CD4-positive, alpha-beta T cell treated with Interleukin-15 for 4 hours (primary cell): ENCODE measurements around the gene ITPK1.

Source experiments
- DNase-seq: peaks from one replicate; pipeline ENCODE4 v3.0.0-alpha.2; 2020; ENCODE audit warnings: low spot score

The ITPK1 gene

DNA sequence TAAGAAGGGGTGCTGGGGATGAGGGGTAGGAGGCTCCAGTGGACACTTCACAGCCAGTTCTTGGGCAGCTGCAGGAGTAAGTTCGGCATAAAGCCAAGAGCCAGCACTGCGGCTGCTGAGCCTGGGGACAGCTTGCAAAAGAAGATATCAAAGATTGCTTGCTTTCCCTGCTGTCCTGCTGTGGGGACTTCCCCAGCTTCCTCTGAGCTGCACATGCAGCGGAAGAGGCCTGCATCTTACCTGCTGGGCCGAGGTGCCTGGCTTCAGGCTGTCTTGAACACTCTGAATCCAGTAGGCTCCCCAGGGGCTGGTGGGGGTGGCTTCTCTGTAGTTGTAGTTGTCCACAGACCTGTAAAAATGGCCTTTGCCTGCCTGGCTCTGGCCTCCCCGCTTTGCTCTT, 191.5 kb downstream of the ITPK1 start:
- no peak for DNase-seq

GRCh38 chr14:92923744-92924103, 192.0 kb downstream of the ITPK1 start:
- DNase-seq, result no peak

DNA sequence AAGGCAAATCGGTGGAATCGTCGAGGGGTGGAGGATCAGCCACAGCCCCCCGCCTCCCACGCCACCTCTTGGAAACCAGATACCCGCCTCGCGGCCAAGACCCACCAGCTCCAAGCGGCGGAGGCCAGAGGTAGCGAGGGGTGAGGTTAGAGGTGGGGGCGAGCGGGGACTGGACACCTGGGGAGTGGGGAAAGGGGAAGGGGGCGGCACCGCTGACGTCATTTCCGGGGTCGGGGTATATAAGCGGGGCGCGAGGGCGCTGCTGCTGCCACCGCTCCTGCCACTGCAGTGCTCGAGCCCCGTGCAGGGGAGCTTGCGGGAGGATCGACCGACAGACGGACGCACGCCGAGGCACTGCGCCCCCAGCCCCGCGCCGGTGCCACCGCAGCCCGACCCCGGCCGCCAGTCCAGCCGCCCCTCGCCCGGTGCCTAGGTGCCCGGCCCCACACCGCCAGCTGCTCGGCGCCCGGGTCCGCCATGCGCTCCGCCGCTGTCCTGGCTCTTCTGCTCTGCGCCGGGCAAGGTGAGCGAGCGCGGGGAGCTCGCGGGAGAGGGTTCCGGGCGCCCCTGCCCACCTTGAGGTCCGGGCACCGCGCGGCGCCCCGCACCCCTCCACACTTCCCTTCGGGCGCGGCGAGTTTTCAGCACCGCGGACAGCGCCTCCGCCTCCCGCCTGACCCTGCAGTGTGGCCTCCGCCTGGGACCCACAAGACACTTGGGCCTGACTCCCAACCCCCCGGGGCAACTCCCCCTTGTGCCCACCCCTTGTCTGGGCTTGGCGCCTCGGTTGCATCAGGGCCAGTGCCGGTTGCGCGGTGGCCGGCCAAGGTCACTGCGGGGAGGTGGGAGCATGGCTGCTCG, 192.6 kb downstream of the ITPK1 start, which contains the start of gene CHGA:
TSS of gene CHGA (plus strand) at position 268 of the 861 bp plus-strand sequence. CDS start at position 478, 210 bp downstream.
- peak; percentile 27 for DNase-seq

GRCh38 chr14:92922155-92922735, 193.5 kb downstream of the ITPK1 start:
- DNase-seq, result no peak

DNA sequence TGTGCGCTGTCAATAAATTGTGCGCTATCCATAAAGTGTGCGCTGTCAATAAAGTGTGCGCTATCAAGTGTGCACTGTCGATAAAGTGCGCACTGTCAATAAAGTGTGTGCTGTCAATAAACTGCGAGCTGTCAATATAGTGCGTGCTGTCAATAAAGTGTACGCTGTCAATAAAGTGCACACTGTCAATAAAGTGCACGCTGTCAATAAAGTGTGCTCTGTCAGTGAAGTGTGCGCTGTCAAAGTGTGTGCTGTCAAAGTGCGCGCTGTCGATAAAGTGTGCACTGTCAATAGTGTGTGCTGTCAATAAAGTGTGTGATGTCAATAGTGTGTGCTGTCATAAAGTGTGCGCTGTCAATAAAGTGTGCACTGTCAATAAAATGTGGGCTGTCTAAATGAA, 195.7 kb downstream of the ITPK1 start:
- no peak for DNase-seq

- no peak for DNase-seq
Observed at GRCh38 chr14:92917956-92918355, 197.8 kb downstream of the ITPK1 start.

GRCh38 chr14:92917041-92917940, 198.4 kb downstream of the ITPK1 start:
- no peak for DNase-seq

GRCh38 chr14:92916201-92916600, 199.5 kb downstream of the ITPK1 start:
- no peak for DNase-seq

GRCh38 chr14:92914087-92914656, 201.6 kb downstream of the ITPK1 start:
- no peak for DNase-seq

- no peak for DNase-seq
Observed at GRCh38 chr14:92907316-92907911, 208.3 kb downstream of the ITPK1 start.

DNA sequence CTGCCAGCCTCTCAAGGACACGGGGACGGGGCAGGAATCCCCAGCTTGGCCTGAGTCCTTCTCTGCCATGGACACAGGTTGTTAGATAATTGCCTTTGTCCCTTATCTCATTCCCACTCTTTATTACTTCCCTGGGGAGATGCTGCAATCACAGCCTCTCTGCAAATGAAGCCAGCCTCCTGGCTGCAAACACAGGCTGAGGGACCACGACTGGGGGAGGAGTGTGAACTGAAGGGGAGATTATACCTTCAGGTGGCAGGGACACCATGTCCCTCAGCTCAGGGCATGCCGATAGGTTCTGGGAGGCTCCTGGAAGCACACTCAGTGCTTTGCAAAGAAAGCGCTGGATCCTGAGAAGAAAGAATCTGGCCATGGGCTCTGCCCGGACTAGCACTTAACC, 208.9 kb downstream of the ITPK1 start:
- no peak for DNase-seq

GRCh38 chr14:92906420-92906819, 209.3 kb downstream of the ITPK1 start:
- DNase-seq, result no peak

- DNase-seq, result no peak
Observed at GRCh38 chr14:92905667-92906066, 210.1 kb downstream of the ITPK1 start.

GRCh38 chr14:92903359-92903758, 212.4 kb downstream of the ITPK1 start:
- DNase-seq, result peak; percentile 18

- DNase-seq, result no peak
Observed at GRCh38 chr14:92902726-92903125, 213.0 kb downstream of the ITPK1 start.

DNA sequence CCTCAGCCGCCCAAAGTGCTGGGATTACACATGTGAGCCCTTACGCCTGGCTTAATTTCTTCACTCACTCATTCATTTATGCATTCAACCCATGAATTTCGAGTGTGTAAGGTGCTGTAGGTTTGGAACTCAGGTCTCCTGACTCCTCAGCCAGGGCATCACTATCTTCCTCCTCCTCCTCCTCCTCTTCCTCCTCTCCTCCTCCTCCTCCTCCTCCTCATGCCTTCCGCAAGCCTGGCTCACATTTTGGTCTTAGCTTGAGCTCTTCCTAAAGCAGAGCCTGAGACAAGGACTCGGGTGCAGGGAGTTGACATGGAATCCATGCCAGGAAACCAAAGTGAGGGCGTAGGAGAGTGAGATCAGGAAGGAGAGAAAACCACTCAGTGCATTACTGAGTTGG, 213.5 kb downstream of the ITPK1 start:
- DNase-seq, result no peak

GRCh38 chr14:92900660-92901059, 215.1 kb downstream of the ITPK1 start:
- DNase-seq, result no peak

DNA sequence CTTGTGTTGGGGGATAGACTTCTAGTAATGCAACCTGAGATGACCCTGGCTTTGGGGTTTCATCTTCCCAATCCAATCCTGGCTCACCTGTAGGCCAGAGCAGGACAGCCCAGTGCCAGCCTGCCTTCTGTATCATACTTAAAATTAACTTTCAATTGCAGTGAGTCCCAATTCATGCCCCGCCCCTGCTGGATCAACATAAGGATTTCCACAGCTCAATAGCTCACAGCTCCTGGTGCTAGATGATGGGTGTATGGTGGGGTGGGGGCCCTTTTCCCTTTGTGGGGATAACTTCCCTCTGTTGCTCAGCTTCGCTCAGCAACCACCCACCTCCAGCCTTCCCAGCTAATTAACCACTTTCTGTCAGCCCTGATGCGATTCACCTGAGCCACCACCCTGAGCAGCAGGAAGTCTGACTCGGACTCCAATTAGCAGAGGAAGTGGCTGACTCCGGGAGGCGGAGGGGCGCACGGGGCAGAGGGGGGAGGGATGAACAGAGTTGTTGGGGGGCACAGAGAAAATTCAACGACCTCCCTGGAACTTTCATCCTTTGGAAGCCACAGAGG, 217.1 kb downstream of the ITPK1 start:
- peak; percentile 6 for DNase-seq

DNA sequence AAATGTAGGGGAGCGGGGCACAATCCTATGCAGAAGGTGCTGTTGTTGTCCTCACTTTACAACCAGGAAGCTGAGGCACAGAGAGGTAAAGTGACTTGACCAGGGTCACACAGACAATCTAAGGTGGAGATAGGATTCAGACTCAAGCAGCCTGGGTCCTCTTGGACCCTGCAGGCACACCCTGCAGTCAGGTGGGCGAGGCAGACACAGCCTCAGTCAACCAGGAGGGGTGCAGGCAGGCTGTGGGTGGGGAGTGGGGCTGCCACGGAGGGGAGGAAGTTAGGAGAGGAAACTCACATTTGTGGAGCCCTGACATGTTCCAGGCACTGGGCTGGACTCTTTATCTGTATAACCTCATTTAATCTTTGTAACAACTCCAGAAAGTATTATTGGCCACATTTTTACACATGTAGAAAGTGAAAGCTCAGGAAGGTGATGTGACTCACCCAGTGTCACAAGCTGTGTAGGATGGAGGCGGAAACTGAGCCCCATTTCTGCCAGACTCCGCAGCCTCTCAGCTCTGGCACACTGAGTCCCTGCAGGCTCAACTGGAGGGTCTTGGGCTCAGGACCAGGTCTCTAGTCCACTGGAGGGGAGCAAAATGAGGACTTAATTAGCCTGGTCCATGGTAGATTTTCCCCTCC, 217.7 kb downstream of the ITPK1 start:
- DNase-seq, result peak; percentile 27

DNA sequence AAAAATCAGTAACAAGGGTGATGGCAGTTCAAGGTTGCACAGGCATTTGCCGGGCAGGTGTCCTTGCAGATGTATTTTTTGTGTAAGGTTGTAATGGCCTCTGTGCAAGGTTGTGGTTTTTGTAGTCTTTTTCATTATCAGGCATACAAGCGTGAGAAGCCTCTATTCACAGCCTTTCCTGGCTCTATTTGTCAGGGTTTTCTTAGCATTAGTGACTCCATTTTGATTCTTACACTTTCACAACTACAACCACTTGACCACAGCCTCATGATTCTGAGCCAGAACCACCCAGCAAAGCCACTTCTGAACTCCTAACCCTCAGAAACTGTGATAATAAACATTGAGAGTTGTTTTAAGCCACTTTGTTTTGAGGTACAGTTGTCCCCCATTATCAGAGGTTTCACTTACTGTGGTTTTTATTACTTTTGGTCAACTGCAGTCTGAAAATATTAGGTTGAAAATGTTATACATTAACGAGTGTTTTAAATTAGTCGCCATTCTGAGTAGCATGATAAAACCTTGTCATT, 220.3 kb downstream of the ITPK1 start:
- DNase-seq, result no peak

DNA sequence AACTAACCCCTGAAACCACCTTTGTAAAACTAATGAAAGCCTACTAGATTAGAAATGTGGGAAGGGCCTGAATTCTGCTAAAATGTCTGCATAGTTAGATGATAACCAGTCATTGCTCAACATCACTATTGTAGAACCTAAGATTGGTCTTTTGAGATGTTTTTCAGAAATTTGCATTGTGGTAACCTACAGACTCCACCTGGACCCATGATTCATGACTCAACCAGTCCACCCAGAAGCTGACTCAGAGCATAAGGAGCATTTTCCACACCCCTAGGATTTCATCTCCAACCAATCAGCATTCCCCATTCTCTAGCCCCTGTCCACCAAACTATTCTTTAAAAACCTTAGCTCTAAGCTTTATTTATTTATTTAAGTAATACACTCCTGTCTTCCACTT, 223.1 kb downstream of the ITPK1 start:
- no peak for DNase-seq
